Measurements from ENCODE around the gene HOXD9.

HOXD9 gene

DNA sequence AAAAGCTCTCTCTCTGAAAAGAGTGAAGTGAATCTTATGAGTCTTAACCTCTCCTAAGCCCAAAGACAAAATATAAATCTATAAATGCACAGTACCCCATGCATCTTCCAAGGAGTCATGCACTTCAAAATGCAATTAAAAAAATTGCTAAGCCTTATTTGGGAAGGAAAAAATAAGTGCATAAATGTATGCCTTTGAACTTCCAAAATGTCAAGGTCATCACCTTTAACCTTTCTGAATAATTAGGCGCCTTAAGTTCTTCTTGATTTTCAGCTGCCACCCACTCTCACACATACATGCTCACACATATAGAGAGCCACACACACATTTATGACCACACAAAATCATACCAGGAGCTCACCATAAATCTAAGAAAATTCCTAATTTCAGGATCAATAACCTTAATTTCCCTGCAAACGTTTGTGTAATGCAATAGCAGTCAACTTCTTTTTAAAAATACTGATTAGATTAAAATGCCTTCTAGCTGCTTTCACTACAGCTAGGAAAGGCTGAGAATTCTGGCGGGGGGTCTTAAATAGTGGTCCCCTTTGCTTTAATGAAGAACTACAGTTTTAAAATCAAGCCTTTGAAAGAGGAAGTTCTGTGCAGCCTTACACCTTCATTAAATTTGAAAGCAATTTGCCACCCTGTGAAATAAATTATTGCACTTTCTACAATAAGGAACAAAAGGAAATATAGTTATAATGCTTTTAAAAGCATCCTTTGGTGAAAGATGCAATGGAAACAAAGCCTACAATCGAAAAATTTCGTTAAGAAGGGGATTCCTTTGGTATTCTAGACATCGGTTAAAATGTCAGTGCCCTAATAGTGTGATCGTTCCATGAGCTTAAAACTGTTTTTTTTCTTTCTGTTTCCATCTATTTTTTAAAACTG is 11.9 kb upstream of the HOXD9 start:
- Histone ChIP-seq H3K4me3 (replicated peaks; ENCODE audit: insufficient read depth, low read length) (no peak overlapping the region), H3K27ac (replicated peaks) (no peak overlapping the region), H3K27me3 (ENCODE audit: insufficient read depth, poor library complexity, severe bottlenecking) (peaks cover 74% of the 10 kb centered on the region)
- no peak for DNase-seq (ENCODE audit: low read depth in 1 of 2, low spot score in 1 of 2)
- TF ChIP-seq, protein P1, sequence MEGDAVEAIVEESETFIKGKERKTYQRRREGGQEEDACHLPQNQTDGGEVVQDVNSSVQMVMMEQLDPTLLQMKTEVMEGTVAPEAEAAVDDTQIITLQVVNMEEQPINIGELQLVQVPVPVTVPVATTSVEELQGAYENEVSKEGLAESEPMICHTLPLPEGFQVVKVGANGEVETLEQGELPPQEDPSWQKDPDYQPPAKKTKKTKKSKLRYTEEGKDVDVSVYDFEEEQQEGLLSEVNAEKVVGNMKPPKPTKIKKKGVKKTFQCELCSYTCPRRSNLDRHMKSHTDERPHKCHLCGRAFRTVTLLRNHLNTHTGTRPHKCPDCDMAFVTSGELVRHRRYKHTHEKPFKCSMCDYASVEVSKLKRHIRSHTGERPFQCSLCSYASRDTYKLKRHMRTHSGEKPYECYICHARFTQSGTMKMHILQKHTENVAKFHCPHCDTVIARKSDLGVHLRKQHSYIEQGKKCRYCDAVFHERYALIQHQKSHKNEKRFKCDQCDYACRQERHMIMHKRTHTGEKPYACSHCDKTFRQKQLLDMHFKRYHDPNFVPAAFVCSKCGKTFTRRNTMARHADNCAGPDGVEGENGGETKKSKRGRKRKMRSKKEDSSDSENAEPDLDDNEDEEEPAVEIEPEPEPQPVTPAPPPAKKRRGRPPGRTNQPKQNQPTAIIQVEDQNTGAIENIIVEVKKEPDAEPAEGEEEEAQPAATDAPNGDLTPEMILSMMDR (IDR thresholded peaks at IDR 0.05; ENCODE audit: insufficient read depth, low read length) = no peak
- no peak for TF ChIP-seq POLR2AphosphoS5 (IDR thresholded peaks at IDR 0.05; ENCODE audit: low read depth)
- no peak for TF ChIP-seq SPI1 (IDR thresholded peaks at IDR 0.05; ENCODE audit: borderline replicate concordance, low read depth)

DNA sequence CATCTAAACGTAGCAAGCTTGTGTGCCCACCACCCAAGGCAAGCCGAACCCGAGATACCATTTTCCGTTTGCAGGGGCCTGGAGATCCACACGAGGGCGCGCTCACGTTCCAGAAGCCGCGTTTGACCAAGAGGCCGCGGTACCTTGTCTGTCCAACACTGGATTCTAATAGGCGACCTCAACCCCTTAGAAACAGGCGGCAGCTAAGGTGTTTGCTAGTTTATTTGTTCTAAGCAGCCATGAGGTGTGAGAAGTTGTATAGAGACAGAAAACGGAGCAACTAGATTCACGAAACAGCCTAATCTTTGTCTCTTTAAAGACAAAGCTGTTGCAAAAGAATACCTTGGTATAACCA is 11.2 kb upstream of the HOXD9 start:
- Histone ChIP-seq H3K4me3 (replicated peaks; ENCODE audit: insufficient read depth, low read length) (no peak overlapping the region), H3K27ac (replicated peaks) (no peak overlapping the region), H3K27me3 (ENCODE audit: insufficient read depth, poor library complexity, severe bottlenecking) (peaks cover 74% of the 10 kb centered on the region)
- TF ChIP-seq, protein P1 (IDR thresholded peaks at IDR 0.05; ENCODE audit: insufficient read depth, low read length) = peak; percentile 56
- TF ChIP-seq SPI1 (IDR thresholded peaks at IDR 0.05; ENCODE audit: borderline replicate concordance, low read depth) (no peak), POLR2AphosphoS5 (IDR thresholded peaks at IDR 0.05; ENCODE audit: low read depth) (no peak), GABPA (IDR thresholded peaks at IDR 0.05; ENCODE audit: low read depth) (no peak)
- TF ChIP-seq, protein P2, sequence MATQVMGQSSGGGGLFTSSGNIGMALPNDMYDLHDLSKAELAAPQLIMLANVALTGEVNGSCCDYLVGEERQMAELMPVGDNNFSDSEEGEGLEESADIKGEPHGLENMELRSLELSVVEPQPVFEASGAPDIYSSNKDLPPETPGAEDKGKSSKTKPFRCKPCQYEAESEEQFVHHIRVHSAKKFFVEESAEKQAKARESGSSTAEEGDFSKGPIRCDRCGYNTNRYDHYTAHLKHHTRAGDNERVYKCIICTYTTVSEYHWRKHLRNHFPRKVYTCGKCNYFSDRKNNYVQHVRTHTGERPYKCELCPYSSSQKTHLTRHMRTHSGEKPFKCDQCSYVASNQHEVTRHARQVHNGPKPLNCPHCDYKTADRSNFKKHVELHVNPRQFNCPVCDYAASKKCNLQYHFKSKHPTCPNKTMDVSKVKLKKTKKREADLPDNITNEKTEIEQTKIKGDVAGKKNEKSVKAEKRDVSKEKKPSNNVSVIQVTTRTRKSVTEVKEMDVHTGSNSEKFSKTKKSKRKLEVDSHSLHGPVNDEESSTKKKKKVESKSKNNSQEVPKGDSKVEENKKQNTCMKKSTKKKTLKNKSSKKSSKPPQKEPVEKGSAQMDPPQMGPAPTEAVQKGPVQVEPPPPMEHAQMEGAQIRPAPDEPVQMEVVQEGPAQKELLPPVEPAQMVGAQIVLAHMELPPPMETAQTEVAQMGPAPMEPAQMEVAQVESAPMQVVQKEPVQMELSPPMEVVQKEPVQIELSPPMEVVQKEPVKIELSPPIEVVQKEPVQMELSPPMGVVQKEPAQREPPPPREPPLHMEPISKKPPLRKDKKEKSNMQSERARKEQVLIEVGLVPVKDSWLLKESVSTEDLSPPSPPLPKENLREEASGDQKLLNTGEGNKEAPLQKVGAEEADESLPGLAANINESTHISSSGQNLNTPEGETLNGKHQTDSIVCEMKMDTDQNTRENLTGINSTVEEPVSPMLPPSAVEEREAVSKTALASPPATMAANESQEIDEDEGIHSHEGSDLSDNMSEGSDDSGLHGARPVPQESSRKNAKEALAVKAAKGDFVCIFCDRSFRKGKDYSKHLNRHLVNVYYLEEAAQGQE (IDR thresholded peaks at IDR 0.05; ENCODE audit: insufficient replicate concordance, low read depth) = no peak
- peak; percentile 36 to 48 for DNase-seq (ENCODE audit: low read depth in 1 of 2, low spot score in 1 of 2)

DNA sequence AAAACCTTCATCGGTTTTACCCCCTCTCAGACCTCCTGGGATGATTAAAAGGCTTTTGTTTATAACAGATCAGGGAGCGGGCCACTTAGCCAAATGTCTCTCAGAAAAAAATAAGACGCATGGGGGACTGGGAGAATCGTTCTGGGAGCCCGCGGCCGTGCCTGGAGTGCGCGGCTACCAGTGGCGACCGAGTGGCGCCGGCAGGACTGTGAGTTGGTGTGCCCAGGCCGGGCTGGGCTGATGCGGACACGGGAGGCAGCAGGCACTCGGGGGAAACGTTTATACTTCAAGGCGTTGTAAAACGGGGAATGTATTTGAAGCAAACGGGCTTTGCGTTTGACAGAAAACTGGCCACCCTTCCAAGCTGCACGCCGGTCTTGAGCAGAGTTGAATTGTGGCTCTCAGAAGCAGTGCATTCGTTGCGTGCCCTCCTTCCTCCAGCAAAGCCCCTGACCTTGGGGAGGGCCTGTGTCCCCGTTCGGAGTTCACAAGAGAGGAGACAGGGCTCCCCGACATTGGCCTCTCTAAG is 10.6 kb upstream of the HOXD9 start:
- Histone ChIP-seq H3K27me3 (ENCODE audit: insufficient read depth, poor library complexity, severe bottlenecking) (peaks cover 75% of the 10 kb centered on the region), H3K27ac (replicated peaks) (no peak overlapping the region), H3K4me3 (replicated peaks; ENCODE audit: insufficient read depth, low read length) (no peak overlapping the region)
- DNase-seq (ENCODE audit: low read depth in 1 of 2, low spot score in 1 of 2) = no peak
- TF ChIP-seq, protein P2 (IDR thresholded peaks at IDR 0.05; ENCODE audit: insufficient replicate concordance, low read depth) = no peak
- TF ChIP-seq POLR2AphosphoS5 (IDR thresholded peaks at IDR 0.05; ENCODE audit: low read depth) (no peak), SPI1 (IDR thresholded peaks at IDR 0.05; ENCODE audit: borderline replicate concordance, low read depth) (no peak), GABPA (IDR thresholded peaks at IDR 0.05; ENCODE audit: low read depth) (no peak)
- TF ChIP-seq, protein P1 (IDR thresholded peaks at IDR 0.05; ENCODE audit: insufficient read depth, low read length) = no peak

Measured in HL-60 (cell line).